Measurements from ENCODE around the gene CACNA1S. TPM values are rescaled to one million over a fixed set of nuclear protein-coding genes. Genes with fewer than 3 reads are reported as not detected.

CACNA1S gene
- total and polyA plus RNA-seq, 12 donors: under 0.01 to 0.07 TPM; not detected in 10

DNA sequence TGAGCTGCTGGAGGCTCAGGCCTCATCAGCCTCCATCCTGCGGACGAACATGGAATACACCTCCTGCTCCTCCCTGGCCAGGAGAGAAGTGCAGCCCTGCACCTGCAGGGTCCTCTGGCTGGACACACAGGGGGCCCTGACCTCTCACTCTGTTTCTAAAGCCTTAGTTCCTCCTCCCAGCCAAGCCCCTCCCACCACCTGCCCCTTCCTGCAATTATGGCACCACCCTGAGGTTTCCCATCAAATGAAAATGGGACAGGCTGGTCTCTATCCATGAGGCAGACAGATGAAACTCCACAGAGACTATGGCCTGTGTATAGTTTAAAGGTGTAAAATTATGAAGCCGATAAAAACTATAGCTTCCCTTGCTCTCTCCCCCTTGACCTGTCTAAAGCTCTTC, 42.6 kb downstream of the CACNA1S start:
- no peak for DNase-seq
- Histone ChIP-seq H3K4me3 (no peak overlapping the region), H3K4me1 (replicated peaks in 1 of 2) (no peaks in the 10 kb centered on the region), H3K27me3 (no peaks in the 10 kb centered on the region), H3K27ac (no peak overlapping the region), H3K9me3 (replicated peaks in 1 of 3) (no peaks in the 10 kb centered on the region), H3K36me3 (replicated peaks in 1 of 2) (no peaks in the 10 kb centered on the region)
- TF ChIP-seq, protein P1, sequence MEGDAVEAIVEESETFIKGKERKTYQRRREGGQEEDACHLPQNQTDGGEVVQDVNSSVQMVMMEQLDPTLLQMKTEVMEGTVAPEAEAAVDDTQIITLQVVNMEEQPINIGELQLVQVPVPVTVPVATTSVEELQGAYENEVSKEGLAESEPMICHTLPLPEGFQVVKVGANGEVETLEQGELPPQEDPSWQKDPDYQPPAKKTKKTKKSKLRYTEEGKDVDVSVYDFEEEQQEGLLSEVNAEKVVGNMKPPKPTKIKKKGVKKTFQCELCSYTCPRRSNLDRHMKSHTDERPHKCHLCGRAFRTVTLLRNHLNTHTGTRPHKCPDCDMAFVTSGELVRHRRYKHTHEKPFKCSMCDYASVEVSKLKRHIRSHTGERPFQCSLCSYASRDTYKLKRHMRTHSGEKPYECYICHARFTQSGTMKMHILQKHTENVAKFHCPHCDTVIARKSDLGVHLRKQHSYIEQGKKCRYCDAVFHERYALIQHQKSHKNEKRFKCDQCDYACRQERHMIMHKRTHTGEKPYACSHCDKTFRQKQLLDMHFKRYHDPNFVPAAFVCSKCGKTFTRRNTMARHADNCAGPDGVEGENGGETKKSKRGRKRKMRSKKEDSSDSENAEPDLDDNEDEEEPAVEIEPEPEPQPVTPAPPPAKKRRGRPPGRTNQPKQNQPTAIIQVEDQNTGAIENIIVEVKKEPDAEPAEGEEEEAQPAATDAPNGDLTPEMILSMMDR (IDR thresholded peaks at IDR 0.05): no peak
- no peak for TF ChIP-seq POLR2A (IDR thresholded peaks at IDR 0.05)
- 79 to 93% (median 90%) methylated on average over 1 to 3 of the region's 3 CpGs for WGBS, 4 donors
- intact Hi-C loops (cut with DNase I): no loop called here

DNA sequence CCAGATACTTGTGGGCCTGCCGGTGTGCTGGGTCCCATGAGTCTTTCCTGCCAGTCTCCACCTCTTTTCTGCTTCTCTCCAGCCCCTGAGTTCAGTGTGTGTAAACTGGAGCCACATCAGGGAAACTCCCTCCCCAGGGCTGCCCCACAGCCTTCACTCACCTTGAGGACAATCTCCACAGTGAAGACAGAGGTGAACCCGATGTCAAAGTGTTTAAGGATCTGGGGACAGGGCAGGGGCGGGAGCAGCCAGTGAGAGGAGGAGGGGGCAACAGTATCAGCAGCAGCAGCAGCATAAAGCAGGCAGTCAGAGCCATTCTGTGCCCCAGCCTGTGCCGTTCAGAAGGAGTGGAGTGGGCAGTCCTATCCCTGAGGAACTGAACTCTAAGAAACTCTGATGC, 43.2 kb downstream of the CACNA1S start:
- Histone ChIP-seq H3K27me3 (no peaks in the 10 kb centered on the region), H3K4me3 (no peak overlapping the region), H3K36me3 (replicated peaks in 1 of 2) (no peaks in the 10 kb centered on the region), H3K4me1 (replicated peaks in 1 of 2) (no peaks in the 10 kb centered on the region), H3K9me3 (replicated peaks in 1 of 3) (no peaks in the 10 kb centered on the region), H3K27ac (no peak overlapping the region)
- WGBS, 4 donors: 59 to 79% (median 77%) methylated on average over 4 of the region's 4 CpGs
- no peak for DNase-seq
- no peak for TF ChIP-seq POLR2A (IDR thresholded peaks at IDR 0.05)
- TF ChIP-seq, protein P1 (IDR thresholded peaks at IDR 0.05): no peak
- intact Hi-C loops (cut with DNase I): no loop called here

DNA sequence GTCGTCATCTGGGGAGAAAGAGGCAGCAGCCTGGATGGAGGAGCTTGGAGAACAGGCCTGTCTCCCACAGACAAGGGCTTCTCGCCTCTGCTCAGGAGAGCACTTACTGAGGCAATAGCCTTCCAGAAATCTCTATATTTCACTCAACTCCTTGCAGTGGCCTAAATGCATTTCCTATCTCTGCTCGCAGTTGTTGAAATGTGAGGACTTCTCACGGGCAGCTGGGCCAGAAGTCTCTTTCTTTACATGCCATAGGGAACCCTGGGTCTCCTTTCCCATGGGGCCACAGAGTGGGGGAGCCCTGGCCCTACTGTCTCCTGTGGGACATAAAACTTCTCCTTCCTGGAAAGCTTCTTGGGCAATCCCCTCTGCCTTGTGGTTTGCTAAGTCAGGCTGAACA, 45.2 kb downstream of the CACNA1S start:
- H3K4me1 ChIP-seq (replicated peaks in 1 of 2): no peaks in the 10 kb centered on the region
- no peak for DNase-seq
- intact Hi-C loops (cut with DNase I): no loop called here

DNA sequence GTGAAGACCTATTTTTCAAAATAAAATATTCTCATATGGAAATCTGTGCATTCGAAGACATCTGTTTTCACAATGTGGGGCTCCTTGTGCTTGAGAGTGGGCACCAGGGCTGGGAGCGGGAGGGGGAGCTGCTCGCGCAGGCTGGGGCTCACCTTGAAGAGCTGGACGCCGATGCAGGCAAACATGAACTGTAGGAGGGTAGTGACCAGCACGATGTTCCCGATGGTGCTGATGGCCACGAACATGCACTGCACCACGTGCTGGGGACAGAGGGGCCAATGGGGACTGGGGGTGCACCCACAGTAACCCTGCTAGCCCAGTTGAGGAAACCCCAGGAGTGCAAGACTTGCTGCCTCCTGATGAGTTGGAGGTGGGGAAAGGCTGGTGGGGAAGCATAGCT, 46.5 kb downstream of the CACNA1S start:
- TF ChIP-seq, protein P1 (IDR thresholded peaks at IDR 0.05): no peak
- TF ChIP-seq POLR2A (IDR thresholded peaks at IDR 0.05): no peak
- Histone ChIP-seq H3K27me3 (no peaks in the 10 kb centered on the region), H3K4me3 (no peak overlapping the region), H3K9me3 (replicated peaks in 1 of 3) (no peaks in the 10 kb centered on the region), H3K36me3 (replicated peaks in 1 of 2) (no peaks in the 10 kb centered on the region), H3K4me1 (replicated peaks in 1 of 2) (no peaks in the 10 kb centered on the region), H3K27ac (no peak overlapping the region)
- 86 to 90% (median 88%) methylated on average over 10 of the region's 10 CpGs for WGBS, 4 donors
- intact Hi-C loops (cut with DNase I): no loop called here
- DNase-seq: no peak

More for the DNA sequence above, 45.2 kb downstream of the CACNA1S start:
- H3K27ac ChIP-seq: no peak overlapping the region
- no peaks in the 10 kb centered on the region for H3K27me3 ChIP-seq
- H3K4me3 ChIP-seq: no peak overlapping the region
- WGBS, 4 donors: 71 to 84% (median 76%) methylated on average over 4 of the region's 4 CpGs
- H3K36me3 ChIP-seq (replicated peaks in 1 of 2): no peaks in the 10 kb centered on the region
- no peak for TF ChIP-seq POLR2A (IDR thresholded peaks at IDR 0.05)
- TF ChIP-seq, protein P1 (IDR thresholded peaks at IDR 0.05): no peak
- no peaks in the 10 kb centered on the region for H3K9me3 ChIP-seq (replicated peaks in 1 of 3)
